Fibroblast of the aortic adventitia (primary cell): Measurements from ENCODE around the gene DGCR8. TPM values are rescaled to one million over a fixed set of nuclear protein-coding genes. Genes with fewer than 3 reads are reported as not detected.
A peak's percentile ranks its signal among the peaks of the same experiment; 100 is the strongest.

Experiments
- DNase-seq: peaks from one replicate; pipeline ENCODE4 v3.0.0-alpha.2; 2010; ENCODE audit warnings: low read depth
- H3K4me3 ChIP-seq: 2 replicates; pipeline ENCODE4 v1.5.1; 2011; ENCODE audit warnings: low read depth, mild to moderate bottlenecking, control low read depth, low read length, moderate library complexity
- total RNA-seq: library from RNA; depleted of rRNA; stranded (reverse); fragments of >200 nt; gene quantifications from 2 replicates; pipeline ENCODE4 v1.2.3, GENCODE V29; 2012; ENCODE audit warnings: low replicate concordance
- TF ChIP-seq, protein P1 (sequence below): IDR thresholded peaks from 2 replicates; pipeline ENCODE4 v1.5.1; 2011; ENCODE audit warnings: mild to moderate bottlenecking, low read length, control low read depth, inconsistent platforms; ENCODE audit not compliant: insufficient read depth

Gene DGCR8
- total RNA-seq, 1 donor: 22.0 TPM

DNA sequence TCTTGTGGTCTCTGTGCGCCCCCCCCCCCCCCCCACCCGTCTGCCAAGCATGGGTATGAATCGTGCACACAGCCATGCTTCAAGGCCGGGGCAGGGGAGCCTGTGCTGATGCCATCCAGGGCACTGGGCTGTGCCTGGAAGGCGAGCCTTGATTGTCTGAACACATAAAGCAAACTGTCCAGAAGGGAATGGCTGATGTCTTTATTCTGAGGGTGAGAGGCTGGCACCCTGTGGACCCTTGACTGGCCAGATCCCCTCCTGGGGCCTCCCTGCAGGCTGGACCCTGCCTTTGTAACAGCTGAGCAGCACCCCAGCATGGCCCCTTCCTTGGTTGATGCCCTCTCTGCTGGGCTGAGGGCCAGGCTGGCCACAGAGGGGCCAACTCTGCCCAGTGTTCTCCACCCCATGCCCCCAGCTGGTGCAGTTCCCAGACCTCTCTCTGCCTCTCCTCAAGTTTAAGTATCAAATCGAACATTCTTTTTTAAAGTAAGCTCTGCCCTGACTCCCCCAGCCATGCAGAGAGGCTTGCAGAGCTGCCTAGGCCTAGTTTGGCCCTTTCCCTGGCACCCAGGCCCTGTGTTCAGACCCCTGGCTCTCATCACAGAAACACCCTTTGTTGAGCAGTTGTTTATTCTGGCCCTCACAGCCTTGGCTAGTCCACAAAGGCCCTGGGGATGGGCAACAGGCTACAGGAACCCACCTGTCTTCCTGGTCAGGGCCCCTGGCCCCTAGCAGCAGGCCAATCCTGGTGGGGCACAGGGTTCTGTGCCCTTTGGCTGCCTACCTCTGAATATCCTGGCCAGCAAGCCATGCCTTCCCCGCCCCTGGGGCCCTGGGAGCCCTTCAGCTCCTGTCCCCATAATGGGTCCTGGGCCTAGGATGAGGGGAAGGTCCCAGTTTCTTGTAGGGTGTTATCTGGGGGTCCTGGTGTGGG lies 31.9 kb downstream of the DGCR8 start:
- no peak for DNase-seq
- TF ChIP-seq, protein P1, sequence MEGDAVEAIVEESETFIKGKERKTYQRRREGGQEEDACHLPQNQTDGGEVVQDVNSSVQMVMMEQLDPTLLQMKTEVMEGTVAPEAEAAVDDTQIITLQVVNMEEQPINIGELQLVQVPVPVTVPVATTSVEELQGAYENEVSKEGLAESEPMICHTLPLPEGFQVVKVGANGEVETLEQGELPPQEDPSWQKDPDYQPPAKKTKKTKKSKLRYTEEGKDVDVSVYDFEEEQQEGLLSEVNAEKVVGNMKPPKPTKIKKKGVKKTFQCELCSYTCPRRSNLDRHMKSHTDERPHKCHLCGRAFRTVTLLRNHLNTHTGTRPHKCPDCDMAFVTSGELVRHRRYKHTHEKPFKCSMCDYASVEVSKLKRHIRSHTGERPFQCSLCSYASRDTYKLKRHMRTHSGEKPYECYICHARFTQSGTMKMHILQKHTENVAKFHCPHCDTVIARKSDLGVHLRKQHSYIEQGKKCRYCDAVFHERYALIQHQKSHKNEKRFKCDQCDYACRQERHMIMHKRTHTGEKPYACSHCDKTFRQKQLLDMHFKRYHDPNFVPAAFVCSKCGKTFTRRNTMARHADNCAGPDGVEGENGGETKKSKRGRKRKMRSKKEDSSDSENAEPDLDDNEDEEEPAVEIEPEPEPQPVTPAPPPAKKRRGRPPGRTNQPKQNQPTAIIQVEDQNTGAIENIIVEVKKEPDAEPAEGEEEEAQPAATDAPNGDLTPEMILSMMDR: no peak
- no peak overlapping the region for H3K4me3 ChIP-seq

DNA sequence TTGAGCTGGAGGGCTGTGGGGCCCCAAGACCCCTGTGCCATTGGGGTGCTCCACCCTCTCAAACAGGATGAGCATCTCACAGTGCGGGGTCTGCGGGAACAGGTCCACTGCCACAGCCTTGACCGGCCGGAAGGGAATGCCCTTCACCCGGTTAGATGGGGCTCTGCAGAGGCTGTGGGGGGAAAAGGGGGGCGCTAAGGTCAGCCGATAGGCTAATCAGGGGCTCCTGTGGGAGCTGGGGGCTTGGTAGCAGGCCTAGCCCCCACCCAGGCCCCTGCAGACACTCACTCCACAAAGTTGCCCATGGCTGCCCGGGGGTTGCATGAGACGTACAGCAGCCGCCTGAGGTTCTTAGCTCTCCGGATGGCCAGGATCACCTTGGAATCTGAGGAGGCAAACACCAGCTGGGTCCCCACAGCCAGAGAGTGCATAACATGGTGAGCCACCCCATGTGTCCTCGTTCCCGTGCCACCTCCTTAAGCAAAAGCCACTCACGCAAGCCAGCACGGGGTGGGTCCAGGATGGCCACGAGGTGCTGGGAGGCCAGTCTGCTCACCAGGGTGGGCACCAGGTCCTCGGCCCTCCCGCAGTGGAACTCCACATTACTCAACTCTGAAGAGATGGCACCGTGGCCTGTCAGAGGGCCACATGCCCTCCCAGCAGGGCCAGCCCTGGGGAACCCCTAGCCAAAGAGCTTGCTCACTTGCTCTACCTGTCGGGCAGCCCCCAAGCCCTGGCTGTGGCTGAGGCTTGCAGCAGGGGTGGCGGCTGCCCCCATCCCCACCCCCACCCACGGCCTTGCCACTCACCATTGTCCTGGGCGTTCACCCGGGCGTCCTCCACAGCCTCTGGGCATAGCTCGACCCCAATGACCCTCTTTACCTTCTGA lies 32.8 kb downstream of the DGCR8 start:
- no peak overlapping the region for H3K4me3 ChIP-seq
- no peak for DNase-seq
- TF ChIP-seq, protein P1: no peak

DNA sequence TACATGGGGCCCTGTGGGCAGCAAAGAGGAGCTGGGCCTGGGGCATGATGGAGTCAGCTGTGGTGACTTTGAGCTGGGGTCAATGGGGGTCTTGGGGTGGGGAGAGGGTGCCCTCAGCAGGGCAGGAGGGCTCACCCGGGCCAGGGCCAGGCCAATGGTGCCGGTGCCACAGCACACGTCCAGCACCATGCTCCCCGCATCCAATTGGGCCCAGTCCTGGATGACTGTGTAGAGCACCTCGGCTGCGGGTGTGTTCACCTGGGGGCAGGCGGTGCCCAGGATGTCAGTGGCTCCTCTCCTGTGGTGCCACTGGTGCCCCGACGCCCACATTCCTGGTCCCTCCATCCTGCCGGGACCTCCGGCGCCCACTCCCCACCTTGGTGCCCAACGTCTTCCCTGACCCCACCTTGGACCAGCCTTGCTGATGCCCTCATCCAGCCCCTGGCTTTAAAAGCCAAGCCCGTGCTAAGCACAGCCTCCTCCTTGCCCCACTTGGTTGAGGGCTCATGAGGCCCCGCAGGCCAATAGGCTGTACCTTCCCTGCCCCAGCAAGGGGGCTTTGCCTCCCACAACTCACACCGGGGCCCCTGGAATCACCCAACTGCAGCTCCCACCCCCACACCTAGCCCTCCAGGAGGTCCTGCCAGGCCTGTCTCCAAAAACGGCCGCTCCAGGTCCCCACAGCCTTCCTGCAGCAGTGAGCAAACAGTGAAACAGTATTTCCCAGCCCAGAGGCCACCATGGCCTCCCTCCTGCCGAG lies 33.7 kb downstream of the DGCR8 start:
- no peak for DNase-seq
- TF ChIP-seq, protein P1: no peak

DNA sequence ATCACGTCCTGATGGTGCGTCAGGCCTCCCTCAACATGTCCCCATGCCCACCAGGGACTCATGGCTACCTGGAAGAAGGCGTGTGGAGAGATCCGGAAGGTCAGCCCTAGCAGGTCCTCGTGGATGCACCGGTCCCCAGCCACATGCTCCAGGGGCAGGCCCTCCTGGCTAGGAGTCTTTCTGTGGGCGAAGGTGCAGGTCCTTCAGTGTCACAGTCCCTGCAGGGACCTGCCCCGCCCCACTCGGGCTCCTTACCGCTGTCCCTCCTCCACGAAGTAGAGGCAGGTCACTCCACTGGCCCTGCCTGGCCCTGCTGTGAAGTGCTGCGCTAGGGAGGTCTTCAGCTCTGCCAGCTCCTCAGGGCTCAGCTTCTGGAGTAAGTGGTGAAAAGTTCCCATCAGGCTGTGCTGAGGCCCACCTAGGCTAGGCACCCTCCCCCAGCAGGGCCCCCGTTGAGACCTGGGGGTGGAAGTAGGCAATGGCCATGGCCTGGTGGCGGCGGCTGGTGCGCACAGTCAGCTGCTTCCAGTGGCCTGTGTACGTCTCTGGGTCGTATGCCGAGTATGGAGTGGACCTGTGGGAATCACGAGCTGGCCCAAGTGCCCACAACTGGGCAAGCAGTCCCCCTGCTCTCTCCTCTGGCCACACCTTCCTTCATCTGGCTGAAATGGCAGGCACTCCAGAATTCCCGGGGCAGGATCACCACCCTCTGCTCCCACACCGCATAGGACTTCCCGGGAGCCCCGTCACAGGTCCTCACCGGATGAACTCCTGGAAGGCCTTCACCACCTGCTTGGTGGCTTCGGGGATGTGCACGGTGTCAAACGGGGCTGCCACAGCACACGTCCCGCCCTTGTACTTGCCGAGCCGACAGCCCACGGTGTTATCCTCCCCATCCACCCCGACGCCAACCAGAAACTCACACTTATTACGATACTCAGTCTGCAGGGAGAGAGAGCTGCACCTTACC lies 34.8 kb downstream of the DGCR8 start:
- TF ChIP-seq, protein P1: no peak
- DNase-seq: no peak
- no peak overlapping the region for H3K4me3 ChIP-seq

More for the DNA sequence above, 33.7 kb downstream of the DGCR8 start:
- H3K4me3 ChIP-seq: no peak overlapping the region

DNA sequence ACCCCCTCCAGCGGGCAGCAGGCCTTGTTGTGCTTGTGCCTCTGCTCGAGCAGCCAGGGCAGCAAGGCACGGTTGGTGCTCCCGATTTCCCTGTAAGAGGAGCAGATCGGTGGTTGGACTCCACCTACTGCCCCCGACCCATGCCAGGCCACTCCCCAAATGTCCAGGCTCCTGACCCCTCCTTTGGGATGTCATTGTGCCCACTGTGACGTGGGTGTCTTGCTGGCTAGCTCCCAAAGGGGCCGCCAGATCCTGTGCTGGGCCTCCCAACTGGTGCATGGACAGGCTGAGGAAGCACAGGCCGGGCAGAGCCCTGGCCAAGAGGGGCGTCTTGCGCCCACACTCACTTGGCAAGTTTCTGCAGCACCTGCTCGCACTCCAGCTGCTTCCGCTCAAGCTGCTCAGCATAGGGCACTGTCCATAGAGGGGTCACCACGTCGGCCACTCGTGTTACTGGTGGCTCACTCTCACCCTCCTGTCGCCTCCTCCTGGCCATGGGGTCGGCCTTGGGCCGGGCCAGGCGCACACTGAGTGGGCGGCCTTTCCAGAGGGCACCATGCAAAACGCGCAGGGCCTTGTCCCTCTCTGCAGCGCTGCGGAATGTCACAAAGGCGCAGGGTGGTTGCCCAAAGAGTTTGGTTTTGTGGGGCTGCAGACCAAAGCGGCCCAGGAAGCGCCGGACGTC lies 35.8 kb downstream of the DGCR8 start, which contains the start of gene RANBP1:
Gene RANBP1 (plus strand): TSS at position 414 of the 685 bp plus-strand sequence. CDS start 81 bp downstream, at position 495.
- no peak for DNase-seq
- peak within 1 kb of the TSS; percentile 98 for H3K4me3 ChIP-seq
- TF ChIP-seq, protein P1: no peak
